Measurements from ENCODE around the gene OPA1.
A peak's percentile ranks its signal among the peaks of the same experiment; 100 is the strongest.

DNA sequence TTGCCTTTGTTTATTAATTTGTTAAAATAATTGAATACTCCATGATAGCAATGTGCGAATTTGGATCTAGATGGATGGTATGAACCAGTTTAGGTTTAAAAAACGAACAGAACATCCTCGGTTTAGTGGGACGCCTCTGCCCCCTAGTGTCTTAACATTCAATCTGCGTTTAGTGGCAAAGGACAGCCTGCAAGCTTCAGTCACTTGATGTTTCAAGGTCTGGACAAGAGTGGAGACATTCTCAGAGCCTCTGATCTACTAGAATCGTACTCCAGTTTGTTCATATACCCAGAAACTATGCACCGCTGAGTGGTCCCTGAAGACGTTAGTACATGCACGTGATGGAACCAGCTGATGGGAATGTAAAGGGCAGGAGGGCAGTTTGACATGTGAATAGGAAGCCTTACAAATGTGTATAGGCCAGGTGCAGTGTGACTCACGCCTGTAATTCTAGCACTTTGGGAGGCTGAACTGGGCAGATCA lies 20.5 kb upstream of the OPA1 start:
- TF ChIP-seq POLR2AphosphoS5 (IDR thresholded peaks at IDR 0.05; ENCODE audit: low read depth, low read length) = no peak
- no peak for TF ChIP-seq CEBPB (IDR thresholded peaks at IDR 0.05; ENCODE audit: low read depth)
- TF ChIP-seq, protein P1, sequence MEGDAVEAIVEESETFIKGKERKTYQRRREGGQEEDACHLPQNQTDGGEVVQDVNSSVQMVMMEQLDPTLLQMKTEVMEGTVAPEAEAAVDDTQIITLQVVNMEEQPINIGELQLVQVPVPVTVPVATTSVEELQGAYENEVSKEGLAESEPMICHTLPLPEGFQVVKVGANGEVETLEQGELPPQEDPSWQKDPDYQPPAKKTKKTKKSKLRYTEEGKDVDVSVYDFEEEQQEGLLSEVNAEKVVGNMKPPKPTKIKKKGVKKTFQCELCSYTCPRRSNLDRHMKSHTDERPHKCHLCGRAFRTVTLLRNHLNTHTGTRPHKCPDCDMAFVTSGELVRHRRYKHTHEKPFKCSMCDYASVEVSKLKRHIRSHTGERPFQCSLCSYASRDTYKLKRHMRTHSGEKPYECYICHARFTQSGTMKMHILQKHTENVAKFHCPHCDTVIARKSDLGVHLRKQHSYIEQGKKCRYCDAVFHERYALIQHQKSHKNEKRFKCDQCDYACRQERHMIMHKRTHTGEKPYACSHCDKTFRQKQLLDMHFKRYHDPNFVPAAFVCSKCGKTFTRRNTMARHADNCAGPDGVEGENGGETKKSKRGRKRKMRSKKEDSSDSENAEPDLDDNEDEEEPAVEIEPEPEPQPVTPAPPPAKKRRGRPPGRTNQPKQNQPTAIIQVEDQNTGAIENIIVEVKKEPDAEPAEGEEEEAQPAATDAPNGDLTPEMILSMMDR (IDR thresholded peaks at IDR 0.05 in 2 of 3, conservative IDR thresholded peaks at IDR 0.05 in 1 of 3; ENCODE audit: borderline replicate concordance in 1 of 3, insufficient read depth in 1 of 3, low read depth in 2 of 3, low read length in 2 of 3) = peak; percentile 73 to 92 (median 82); a peak in 5 of 6 replicates
- no peak for TF ChIP-seq EZH2phosphoT487 (IDR thresholded peaks at IDR 0.05; ENCODE audit: borderline replicate concordance)
- TF ChIP-seq RAD21 (IDR thresholded peaks at IDR 0.05; ENCODE audit: low read depth) = peak; percentile 91
- no peak for TF ChIP-seq EZH2 (IDR thresholded peaks at IDR 0.05)
- TF ChIP-seq, protein P2, sequence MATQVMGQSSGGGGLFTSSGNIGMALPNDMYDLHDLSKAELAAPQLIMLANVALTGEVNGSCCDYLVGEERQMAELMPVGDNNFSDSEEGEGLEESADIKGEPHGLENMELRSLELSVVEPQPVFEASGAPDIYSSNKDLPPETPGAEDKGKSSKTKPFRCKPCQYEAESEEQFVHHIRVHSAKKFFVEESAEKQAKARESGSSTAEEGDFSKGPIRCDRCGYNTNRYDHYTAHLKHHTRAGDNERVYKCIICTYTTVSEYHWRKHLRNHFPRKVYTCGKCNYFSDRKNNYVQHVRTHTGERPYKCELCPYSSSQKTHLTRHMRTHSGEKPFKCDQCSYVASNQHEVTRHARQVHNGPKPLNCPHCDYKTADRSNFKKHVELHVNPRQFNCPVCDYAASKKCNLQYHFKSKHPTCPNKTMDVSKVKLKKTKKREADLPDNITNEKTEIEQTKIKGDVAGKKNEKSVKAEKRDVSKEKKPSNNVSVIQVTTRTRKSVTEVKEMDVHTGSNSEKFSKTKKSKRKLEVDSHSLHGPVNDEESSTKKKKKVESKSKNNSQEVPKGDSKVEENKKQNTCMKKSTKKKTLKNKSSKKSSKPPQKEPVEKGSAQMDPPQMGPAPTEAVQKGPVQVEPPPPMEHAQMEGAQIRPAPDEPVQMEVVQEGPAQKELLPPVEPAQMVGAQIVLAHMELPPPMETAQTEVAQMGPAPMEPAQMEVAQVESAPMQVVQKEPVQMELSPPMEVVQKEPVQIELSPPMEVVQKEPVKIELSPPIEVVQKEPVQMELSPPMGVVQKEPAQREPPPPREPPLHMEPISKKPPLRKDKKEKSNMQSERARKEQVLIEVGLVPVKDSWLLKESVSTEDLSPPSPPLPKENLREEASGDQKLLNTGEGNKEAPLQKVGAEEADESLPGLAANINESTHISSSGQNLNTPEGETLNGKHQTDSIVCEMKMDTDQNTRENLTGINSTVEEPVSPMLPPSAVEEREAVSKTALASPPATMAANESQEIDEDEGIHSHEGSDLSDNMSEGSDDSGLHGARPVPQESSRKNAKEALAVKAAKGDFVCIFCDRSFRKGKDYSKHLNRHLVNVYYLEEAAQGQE (IDR thresholded peaks at IDR 0.05; ENCODE audit: low read depth) = no peak
- no peak for TF ChIP-seq JUND (IDR thresholded peaks at IDR 0.05)
- TF ChIP-seq POLR2A (IDR thresholded peaks at IDR 0.05; ENCODE audit: borderline replicate concordance, extremely low read depth, insufficient read depth, insufficient read length) = no peak
- no peak for TF ChIP-seq ZNF274 (IDR thresholded peaks at IDR 0.05; ENCODE audit: low read depth, low read length)

Data from HCT116 (cell line).